Endodermal cell (in vitro differentiated cells): Measurements from ENCODE around the gene ZNF516. TPM values are rescaled to one million over a fixed set of nuclear protein-coding genes. Genes with fewer than 3 reads are reported as not detected.
A peak's percentile ranks its signal among the peaks of the same experiment; 100 is the strongest.

Source experiments
- DNase-seq: peaks from one replicate; pipeline ENCODE4 v3.0.0-alpha.2; 2017
- H3K27ac ChIP-seq: 2 replicates; pipeline ENCODE4 v1.5.1; 2013; ENCODE audit warnings: mild to moderate bottlenecking, low read depth, low read length, moderate library complexity
- H3K27me3 ChIP-seq: 2 replicates; pipeline ENCODE4 v1.6.1; 2013; ENCODE audit warnings: mild to moderate bottlenecking, low read length, moderate library complexity; ENCODE audit not compliant: insufficient read depth, control insufficient read depth, poor library complexity, severe bottlenecking
- H3K36me3 ChIP-seq: 2 replicates; pipeline ENCODE4 v1.7.0; 2013; ENCODE audit warnings: mild to moderate bottlenecking, low read length, moderate library complexity; ENCODE audit not compliant: control insufficient read depth, insufficient read depth
- H3K4me1 ChIP-seq: one replicate; pipeline ENCODE4 v1.7.0; 2013; ENCODE audit warnings: low read length; ENCODE audit not compliant: control insufficient read depth, insufficient read depth
- H3K4me3 ChIP-seq: 2 replicates; pipeline ENCODE4 v1.5.1; 2013; ENCODE audit warnings: mild to moderate bottlenecking, low read length, moderate library complexity
- H3K9ac ChIP-seq: 2 replicates; pipeline ENCODE4 v1.6.1; 2013; ENCODE audit warnings: mild to moderate bottlenecking, low read length, moderate library complexity; ENCODE audit not compliant: poor library complexity, severe bottlenecking; ENCODE audit errors: extremely low read depth
- H3K9me3 ChIP-seq: 2 replicates; pipeline ENCODE4 v1.6.1; 2013; ENCODE audit warnings: mild to moderate bottlenecking, low read length, moderate library complexity; ENCODE audit not compliant: control insufficient read depth
- H3K27ac Mint-ChIP-seq: 2 replicates; pipeline ENCODE4 v1.8.0; 2020; ENCODE audit warnings: mixed read lengths
- H3K27me3 Mint-ChIP-seq: 2 replicates; pipeline ENCODE4 v1.8.0; 2021; ENCODE audit warnings: mild to moderate bottlenecking, mixed read lengths; ENCODE audit not compliant: insufficient read depth
- H3K36me3 Mint-ChIP-seq: 2 replicates; pipeline ENCODE4 v1.8.0; 2020; ENCODE audit warnings: low read depth, mixed read lengths
- H3K4me1 Mint-ChIP-seq: 2 replicates; pipeline ENCODE4 v1.8.0; 2020; ENCODE audit warnings: mixed read lengths
- H3K4me3 Mint-ChIP-seq: 2 replicates; pipeline ENCODE4 v1.8.0; 2020; ENCODE audit warnings: mild to moderate bottlenecking, moderate library complexity, mixed read lengths
- H3K9me3 Mint-ChIP-seq: 2 replicates; pipeline ENCODE4 v1.8.0; 2020; ENCODE audit warnings: mild to moderate bottlenecking, mixed read lengths
- CTCF ChIP-seq: fragments of 200-600 bp; sonication (generic); conservative IDR thresholded peaks from 2 replicates; pipeline ENCODE4 v1.5.0; 2021; ENCODE audit warnings: antibody characterized with exemption, mild to moderate bottlenecking
- WGBS, 2 experiments: methylation state at CpG; one replicate each; pipeline versions ENCODE4 v1.1.5 to v1.1.7; 2013; ENCODE audit warnings: missing lambda C conversion rate in 2 of 2, mixed read lengths in 1 of 2; ENCODE audit not compliant: insufficient coverage in 1 of 2, insufficient read length in 1 of 2; 5-methylcytosine and 5-hydroxymethylcytosine counted together
- total RNA-seq, 2 donors: library from RNA; stranded (reverse); fragmentation: NEBNext Ultra II Directional in 1 of 2; extraction: Animal tissue kit (Norgen Biotek cat#: 25700) in 1 of 2; gene quantifications; 2 replicates in 1 of 2; 3 replicates in 1 of 2; pipeline ENCODE4 v1.2.1, GENCODE V29; 2021

The ZNF516 gene
- total RNA-seq, 2 donors from 2014 or later = 60.2 to 77.9 TPM

GRCh38 chr18:76496194-76496890 lies 1.3 kb upstream of the ZNF516 start:
- H3K27ac ChIP-seq = peak overlapping the region; percentile 91

GRCh38 chr18:76495435-76496193 lies 572 bp upstream of the ZNF516 start:
- peak overlapping the region; percentile 96 for H3K27ac Mint-ChIP-seq
- Histone ChIP-seq H3K4me1 (no peaks in the 10 kb centered on the region), H3K27ac (peak overlapping the region; percentile 92), H3K9me3 (no peaks in the 10 kb centered on the region), H3K4me3 (peak overlapping the region; percentile 92), H3K36me3 (no peaks in the 10 kb centered on the region), H3K27me3 (peaks cover 28% of the 10 kb centered on the region), H3K9ac (peak overlapping the region; percentile 59)
- peak overlapping the region; percentile 87 for H3K4me3 Mint-ChIP-seq
- H3K36me3 Mint-ChIP-seq = no peaks in the 10 kb centered on the region
- peaks cover 16% of the 10 kb centered on the region for H3K4me1 Mint-ChIP-seq
- peak; percentile 84 for DNase-seq
- H3K9me3 Mint-ChIP-seq = no peaks in the 10 kb centered on the region
- TF ChIP-seq CTCF = peak; percentile 30
- WGBS, 2 experiments = 0% methylated on average over 3 to 36 of the region's 43 CpGs
- peaks cover 24% of the 10 kb centered on the region for H3K27me3 Mint-ChIP-seq

More at GRCh38 chr18:76496194-76496890, 1.3 kb upstream of the ZNF516 start:
- Histone ChIP-seq H3K4me3 (peak overlapping the region; percentile 92), H3K9ac (peak overlapping the region; percentile 61), H3K4me1 (no peaks in the 10 kb centered on the region), H3K9me3 (no peaks in the 10 kb centered on the region), H3K36me3 (no peaks in the 10 kb centered on the region), H3K27me3 (peaks cover 28% of the 10 kb centered on the region)
- Mint-ChIP-seq H3K36me3 (no peaks in the 10 kb centered on the region), H3K4me1 (peaks cover 14% of the 10 kb centered on the region), H3K4me3 (peak overlapping the region; percentile 87), H3K27me3 (peaks cover 26% of the 10 kb centered on the region), H3K9me3 (no peaks in the 10 kb centered on the region), H3K27ac (peak overlapping the region; percentile 98)
- WGBS, 2 experiments = 5 to 19% methylated on average over 16 to 47 of the region's 48 CpGs
- no peak for TF ChIP-seq CTCF
- DNase-seq = peak; percentile 90

GRCh38 chr18:76494231-76495005 lies 624 bp downstream of the ZNF516 start:
- H3K27ac ChIP-seq = peak overlapping the region; percentile 88
- no peaks in the 10 kb centered on the region for H3K36me3 Mint-ChIP-seq

More at GRCh38 chr18:76494231-76495005, 624 bp downstream of the ZNF516 start:
- peaks cover 28% of the 10 kb centered on the region for H3K27me3 Mint-ChIP-seq
- peak overlapping the region; percentile 92 for H3K27ac Mint-ChIP-seq
- peaks cover 20% of the 10 kb centered on the region for H3K4me1 Mint-ChIP-seq
- WGBS, 2 experiments = 0% methylated on average over 4 to 47 of the region's 56 CpGs
- Histone ChIP-seq H3K4me3 (peak overlapping the region; percentile 94), H3K9me3 (no peaks in the 10 kb centered on the region), H3K27me3 (peaks cover 28% of the 10 kb centered on the region), H3K9ac (peak overlapping the region; percentile 64), H3K36me3 (no peaks in the 10 kb centered on the region), H3K4me1 (no peaks in the 10 kb centered on the region)
- H3K4me3 Mint-ChIP-seq = peak overlapping the region; percentile 87
- peak; percentile 78 for DNase-seq
- TF ChIP-seq CTCF = no peak
- no peaks in the 10 kb centered on the region for H3K9me3 Mint-ChIP-seq
